GM23248 (cell line): ENCODE data around the gene TAS2R10. TPM values are rescaled to one million over a fixed set of nuclear protein-coding genes. Genes with fewer than 3 reads are reported as not detected.

Experiments used
- DNase-seq: peaks from one replicate; pipeline ENCODE4 v3.0.0-alpha.2; 2015
- H2AFZ ChIP-seq: fragments of 200-600 bp; sonication (generic); 2 replicates; pipeline ENCODE4 v1.6.1; 2016; ENCODE audit warnings: antibody characterized with exemption
- H3F3A ChIP-seq: fragments of 200-600 bp; sonication (generic); 2 replicates; pipeline ENCODE4 v1.6.1; 2016; ENCODE audit warnings: mild to moderate bottlenecking, antibody characterized with exemption, mixed run types; ENCODE audit not compliant: insufficient read depth
- H3K27ac ChIP-seq: fragments of 200-600 bp; sonication (generic); 2 replicates; pipeline ENCODE4 v1.5.1; 2016; ENCODE audit warnings: mild to moderate bottlenecking
- H3K27me3 ChIP-seq: fragments of 200-600 bp; sonication (generic); replicated peaks from 2 replicates; pipeline ENCODE4 v1.6.1; 2016; ENCODE audit warnings: mild to moderate bottlenecking; ENCODE audit not compliant: insufficient read depth
- H3K36me3 ChIP-seq: fragments of 200-600 bp; sonication (generic); 2 replicates; pipeline ENCODE4 v1.6.1; 2016; ENCODE audit warnings: low read depth, mild to moderate bottlenecking
- H3K4me1 ChIP-seq: fragments of 200-600 bp; sonication (generic); 2 replicates; pipeline ENCODE4 v1.6.1; 2016; ENCODE audit warnings: mild to moderate bottlenecking; ENCODE audit not compliant: insufficient read depth
- H3K4me2 ChIP-seq: fragments of 200-600 bp; sonication (generic); one replicate; pipeline ENCODE4 v1.6.1; 2016; ENCODE audit warnings: mild to moderate bottlenecking; ENCODE audit not compliant: unreplicated experiment
- H3K4me3 ChIP-seq: fragments of 200-600 bp; sonication (generic); 2 replicates; pipeline ENCODE4 v1.5.1; 2016; ENCODE audit warnings: mild to moderate bottlenecking
- H3K79me2 ChIP-seq: fragments of 200-600 bp; sonication (generic); 2 replicates; pipeline ENCODE4 v1.6.1; 2016; ENCODE audit warnings: mild to moderate bottlenecking; ENCODE audit not compliant: insufficient read depth
- H3K9ac ChIP-seq: fragments of 200-600 bp; sonication (generic); 2 replicates; pipeline ENCODE4 v1.6.1; 2016; ENCODE audit warnings: mild to moderate bottlenecking
- H3K9me2 ChIP-seq: fragments of 200-600 bp; sonication (generic); 2 replicates; pipeline ENCODE4 v1.6.1; 2016; ENCODE audit warnings: mixed run types, mild to moderate bottlenecking, moderate library complexity; ENCODE audit not compliant: insufficient read depth
- H3K9me3 ChIP-seq: fragments of 200-600 bp; sonication (generic); one replicate; pipeline ENCODE4 v1.6.1; 2017; ENCODE audit warnings: low read depth
- H4K20me1 ChIP-seq: fragments of 200-600 bp; sonication (generic); 2 replicates; pipeline ENCODE4 v1.6.0; 2016; ENCODE audit not compliant: insufficient read depth
- EZH2 ChIP-seq: fragments of 200-600 bp; sonication (generic); IDR thresholded peaks from 2 replicates; pipeline ENCODE4 v1.6.1; 2018; ENCODE audit warnings: antibody characterized with exemption, mild to moderate bottlenecking; ENCODE audit not compliant: insufficient read depth, poor library complexity, severe bottlenecking
- EZH2phosphoT487 ChIP-seq: fragments of 200-600 bp; sonication (generic); IDR thresholded peaks from 2 replicates; pipeline ENCODE4 v1.6.1; 2018; ENCODE audit warnings: antibody characterized with exemption, moderate library complexity, mild to moderate bottlenecking, low read depth; ENCODE audit not compliant: insufficient read depth
- WGBS, 2 experiments: methylation state at CpG; one replicate each; pipeline ENCODE4 v1.1.6; 2015 to 2017; ENCODE audit warnings: low lambda C conversion rate in 2 of 2, low coverage in 1 of 2; ENCODE audit errors: missing lambda C conversion rate in 2 of 2; 5-methylcytosine and 5-hydroxymethylcytosine counted together
- in situ Hi-C: fragments of 300-500 bp; cut with MboI; formaldehyde crosslinking; loops from 2 replicates; pipeline ENCODE4 v1.15.0; 2020
- polyA plus RNA-seq: library from polyadenylated mRNA; unstranded; fragments of >200 nt; fragmentation: Nextera tagmentation; extraction: Ambion mirVana; gene quantifications from 2 replicates; pipeline ENCODE4 v1.2.1, GENCODE V29; 2016
- total RNA-seq: library from RNA; depleted of rRNA; stranded (reverse); fragments of >200 nt; shearing (Covaris generic); gene quantifications from 2 replicates; pipeline ENCODE4 v1.2.3, GENCODE V29; 2014

Gene TAS2R10
- total and polyA plus RNA-seq, 2 experiments from 2014 or later = not detected

DNA sequence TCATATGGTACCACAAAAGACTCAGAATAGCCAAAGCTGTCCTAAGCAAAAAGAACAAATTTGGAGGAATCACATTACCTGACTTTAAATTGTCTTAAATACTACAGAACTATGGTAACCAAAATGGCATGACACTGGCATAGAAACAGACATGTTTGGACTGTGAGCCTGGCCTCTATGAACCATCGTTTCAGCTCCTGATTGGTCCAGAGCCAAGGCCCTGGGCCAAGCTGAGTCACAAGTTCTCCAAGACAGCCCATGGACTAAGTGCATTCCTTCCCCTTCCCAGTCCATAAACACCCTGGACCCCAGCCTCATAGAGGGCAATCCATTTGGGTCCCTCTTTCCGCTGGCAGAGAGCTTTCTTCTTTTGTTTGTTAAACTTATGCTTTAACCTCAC, 35.2 kb upstream of the TAS2R10 start:
- H3K36me3 ChIP-seq = 0 out of 2 replicates have a peak, but pooled peaks cover 5% of the 10 kb centered on the region
- DNase-seq = peak; percentile 20
- no peaks in the 10 kb centered on the region for H3K9me3 ChIP-seq
- no peaks in the 10 kb centered on the region for H3K79me2 ChIP-seq
- no peaks in the 10 kb centered on the region for H3F3A ChIP-seq
- H3K4me1 ChIP-seq = no peaks in the 10 kb centered on the region
- no peak overlapping the region for H3K4me2 ChIP-seq
- no peak overlapping the region for H3K4me3 ChIP-seq
- H2AFZ ChIP-seq = no peak overlapping the region
- in situ Hi-C loops = no loop called here
- no peaks in the 10 kb centered on the region for H4K20me1 ChIP-seq
- H3K27me3 ChIP-seq = no peaks in the 10 kb centered on the region
- 50 to 51% methylated on average over 2 of the region's 2 CpGs for WGBS, 2 experiments
- H3K9me2 ChIP-seq = peaks cover 3% of the 10 kb centered on the region; the same call in 1 of the 2 replicates
- no peak for TF ChIP-seq EZH2
- TF ChIP-seq EZH2phosphoT487 = no peak
- H3K27ac ChIP-seq = no peak overlapping the region
- H3K9ac ChIP-seq = no peak overlapping the region

GRCh38 chr12:10855807-10856206, 29.6 kb upstream of the TAS2R10 start:
- 89 to 98% methylated on average over 2 of the region's 2 CpGs for WGBS, 2 experiments
- no peak for DNase-seq
- in situ Hi-C loops = no loop called here

DNA sequence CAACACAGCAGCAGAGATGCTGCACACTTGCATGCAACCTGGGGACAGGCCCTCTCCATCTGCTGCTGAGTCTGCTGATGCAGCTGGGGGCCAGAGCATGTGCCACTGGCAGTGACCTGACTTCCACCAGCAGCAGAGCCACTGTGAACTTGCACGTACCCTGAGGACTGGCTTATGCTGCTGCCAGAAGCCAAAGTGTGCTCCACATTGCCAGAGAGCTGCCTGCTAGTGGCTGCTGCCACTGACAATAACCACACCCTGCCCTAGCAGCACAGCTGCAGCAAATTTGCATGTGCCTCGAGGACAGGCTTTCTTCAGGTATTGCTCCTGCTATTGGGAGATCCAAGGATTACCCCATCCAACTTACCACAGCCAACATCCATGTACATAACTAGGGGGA, 27.6 kb upstream of the TAS2R10 start:
- Histone ChIP-seq H3K9me3 (no peaks in the 10 kb centered on the region), H4K20me1 (no peaks in the 10 kb centered on the region), H3K27me3 (no peaks in the 10 kb centered on the region), H3K4me3 (no peak overlapping the region), H3K9ac (no peak overlapping the region), H3K9me2 (no peaks in the 10 kb centered on the region), H3K4me2 (no peak overlapping the region), H3K27ac (no peak overlapping the region), H3K79me2 (no peaks in the 10 kb centered on the region), H3F3A (no peaks in the 10 kb centered on the region), H3K36me3 (0 out of 2 replicates have a peak, but pooled peaks cover 5% of the 10 kb centered on the region), H2AFZ (no peak overlapping the region), H3K4me1 (no peaks in the 10 kb centered on the region)
- in situ Hi-C loops = no loop called here
- 14 to 27% methylated on average over 2 of the region's 2 CpGs for WGBS, 2 experiments
- no peak for DNase-seq
- no peak for TF ChIP-seq EZH2phosphoT487

More at GRCh38 chr12:10855807-10856206, 29.6 kb upstream of the TAS2R10 start:
- Histone ChIP-seq H3K4me3 (no peak overlapping the region), H3K79me2 (no peaks in the 10 kb centered on the region), H3F3A (no peaks in the 10 kb centered on the region), H3K36me3 (0 out of 2 replicates have a peak, but pooled peaks cover 5% of the 10 kb centered on the region), H3K9ac (no peak overlapping the region), H3K4me2 (no peak overlapping the region), H3K27me3 (no peaks in the 10 kb centered on the region), H3K4me1 (no peaks in the 10 kb centered on the region), H3K9me2 (peaks cover 3% of the 10 kb centered on the region; the same call in 1 of the 2 replicates), H3K9me3 (no peaks in the 10 kb centered on the region), H2AFZ (no peak overlapping the region), H4K20me1 (no peaks in the 10 kb centered on the region), H3K27ac (no peak overlapping the region)
- TF ChIP-seq EZH2phosphoT487 (no peak), EZH2 (no peak)

DNA sequence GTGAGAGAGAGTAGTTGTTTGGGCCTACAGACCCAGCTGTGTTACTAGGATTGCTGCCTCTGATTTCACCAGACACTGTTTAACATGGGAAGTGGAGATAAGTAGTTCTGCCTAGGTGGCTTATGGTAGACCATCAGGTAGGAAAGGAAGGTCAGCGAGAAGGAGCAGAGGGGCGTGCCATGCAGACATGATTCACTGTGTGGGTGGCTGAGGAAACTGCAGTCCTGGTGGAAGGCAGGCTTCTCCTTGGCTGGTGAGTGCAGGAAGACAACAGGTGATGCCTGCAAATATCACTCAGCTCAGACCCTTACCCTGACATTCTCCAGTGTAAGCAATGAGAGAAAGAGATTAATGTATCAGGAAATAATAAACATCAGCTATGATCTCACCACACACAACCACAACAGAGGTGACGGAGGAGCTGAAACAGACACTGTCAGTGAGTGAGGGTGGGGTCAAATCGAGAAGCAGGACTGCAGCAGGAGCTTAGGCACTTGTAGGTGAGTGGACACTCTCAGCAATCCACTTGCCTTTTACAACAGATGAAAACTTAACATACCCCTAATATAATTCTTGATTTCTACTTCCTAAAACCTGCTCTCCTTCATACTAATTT, 25.2 kb upstream of the TAS2R10 start:
- Histone ChIP-seq H3F3A (no peaks in the 10 kb centered on the region), H3K4me2 (no peak overlapping the region), H3K9ac (no peak overlapping the region), H3K27me3 (no peaks in the 10 kb centered on the region), H3K4me3 (no peak overlapping the region), H3K27ac (no peak overlapping the region), H3K9me2 (no peaks in the 10 kb centered on the region), H3K9me3 (no peaks in the 10 kb centered on the region), H4K20me1 (no peaks in the 10 kb centered on the region), H3K79me2 (no peaks in the 10 kb centered on the region), H2AFZ (no peak overlapping the region), H3K4me1 (no peaks in the 10 kb centered on the region), H3K36me3 (no peaks in the 10 kb centered on the region)
- DNase-seq = no peak
- 64 to 69% methylated on average over 4 of the region's 4 CpGs for WGBS, 2 experiments
- no peak for TF ChIP-seq EZH2phosphoT487
- TF ChIP-seq EZH2 = no peak
- in situ Hi-C loops = no loop called here

DNA sequence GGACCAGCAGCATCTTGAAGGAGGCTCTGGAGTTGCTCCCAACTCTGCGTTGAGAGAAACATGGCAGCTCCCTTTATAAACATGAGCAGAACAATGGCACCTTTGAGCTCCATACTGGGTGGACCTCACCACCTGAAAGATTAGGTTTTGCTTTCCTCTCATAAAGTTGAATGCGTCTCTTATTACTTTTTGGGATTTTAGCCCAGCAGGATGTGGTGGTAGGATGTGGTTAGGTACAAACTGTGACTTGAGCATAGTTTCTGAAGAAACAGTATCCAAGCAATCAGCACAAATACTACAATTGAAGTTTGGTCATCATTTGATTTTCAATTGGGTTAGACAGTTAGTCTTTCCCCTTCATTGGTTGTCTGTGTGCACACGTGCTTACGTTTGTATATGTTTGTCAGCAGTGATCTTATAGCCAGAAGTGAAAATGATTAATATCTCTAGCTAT, 23.3 kb upstream of the TAS2R10 start, which contains the start of gene PRR4:
Gene PRR4, minus strand, starts transcription at position 51 of the 454 bp plus-strand sequence. Its CDS starts 38 bp downstream, at position 13.
- in situ Hi-C loops = no loop called here

More for the DNA sequence above, 23.3 kb upstream of the TAS2R10 start, which contains the start of gene PRR4:
- Histone ChIP-seq H3K9me3 (no peaks in the 10 kb centered on the region), H3K27me3 (no peaks in the 10 kb centered on the region), H3K9ac (no peak within 1 kb of the TSS), H3K4me1 (no peaks in the 10 kb centered on the region), H3K79me2 (no peaks in the 10 kb centered on the region), H3K4me3 (no peak within 1 kb of the TSS), H3K36me3 (no peaks in the 10 kb centered on the region), H3F3A (no peaks in the 10 kb centered on the region), H4K20me1 (no peaks in the 10 kb centered on the region), H3K27ac (no peak within 1 kb of the TSS), H2AFZ (no peak within 1 kb of the TSS), H3K4me2 (no peak within 1 kb of the TSS), H3K9me2 (no peaks in the 10 kb centered on the region)
- TF ChIP-seq EZH2phosphoT487 (no peak), EZH2 (no peak)
- whole genome bisulfite sequencing, 2 experiments = 96 to 98% methylated on average over 4 of the region's 4 CpGs
- DNase-seq = no peak
